Left ventricle myocardium superior (tissue), 1 donor: ENCODE measurements around the gene ARL8A. TPM values are rescaled to one million over a fixed set of nuclear protein-coding genes. Genes with fewer than 3 reads are reported as not detected.
A peak's percentile ranks its signal among the peaks of the same experiment; 100 is the strongest.
"Not testable (repeated sequence)": the region's sequence is repeated elsewhere in the genome, so short reads cannot be mapped to it uniquely, and the experiment has no call there.

ENCODE experiments used
- ATAC-seq: fragments of 200-7000 bp; cut with Tn5 transposase; one replicate; pipeline ENCODE4 v1.9.1; 2020; ENCODE audit warnings: mild to moderate bottlenecking, moderate library complexity
- DNase-seq: peaks from one replicate; pipeline ENCODE4 v3.0.0-alpha.2; 2020
- intact Hi-C: fragments of 100-400 bp; cut with micrococcal nuclease; formaldehyde crosslinking; loops from one replicate; pipeline ENCODE4 v1.11.0; 2022
- total RNA-seq: library from RNA; stranded (reverse); fragmentation: NEBNext Ultra II Directional; extraction: Animal tissue kit (Norgen Biotek cat#: 25700); gene quantifications from one replicate; pipeline ENCODE4 v1.2.1, GENCODE V29; 2021
- donor health status: DM: no; HTN: yes; CAD: no; lungs with severe emphysema.

The ARL8A gene
- total RNA-seq, 1 donor from 2014 or later, result 65.1 TPM

- DNase-seq (no peak), ATAC-seq (no peak)
- intact Hi-C loops, result no loop called here
These were observed 17.5 kb downstream of the ARL8A start for GRCh38 chr1:202127061-202127460.

DNA sequence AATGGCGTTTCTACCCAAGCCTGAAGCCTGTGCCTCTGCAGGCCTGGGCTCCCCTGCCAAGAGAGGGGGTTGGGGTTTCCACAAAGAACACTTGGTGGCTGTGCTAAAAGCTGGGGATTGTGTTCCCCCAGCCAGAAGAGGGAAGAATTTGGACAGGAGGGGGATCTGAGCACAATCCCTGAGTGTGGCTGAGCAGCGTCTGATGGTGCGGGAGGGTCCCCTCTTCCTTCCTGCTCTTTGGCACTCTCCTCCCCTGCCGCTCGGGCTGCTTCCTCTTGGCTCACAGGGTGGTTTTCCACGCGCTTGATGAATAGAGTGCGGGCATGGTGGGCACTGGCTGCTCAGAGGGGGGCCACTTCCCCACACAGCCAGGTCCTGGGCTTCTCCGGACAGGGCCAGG lies 18.1 kb downstream of the ARL8A start:
- intact Hi-C loops, result no loop called here
- DNase-seq, result no peak
- no peak for ATAC-seq

DNA sequence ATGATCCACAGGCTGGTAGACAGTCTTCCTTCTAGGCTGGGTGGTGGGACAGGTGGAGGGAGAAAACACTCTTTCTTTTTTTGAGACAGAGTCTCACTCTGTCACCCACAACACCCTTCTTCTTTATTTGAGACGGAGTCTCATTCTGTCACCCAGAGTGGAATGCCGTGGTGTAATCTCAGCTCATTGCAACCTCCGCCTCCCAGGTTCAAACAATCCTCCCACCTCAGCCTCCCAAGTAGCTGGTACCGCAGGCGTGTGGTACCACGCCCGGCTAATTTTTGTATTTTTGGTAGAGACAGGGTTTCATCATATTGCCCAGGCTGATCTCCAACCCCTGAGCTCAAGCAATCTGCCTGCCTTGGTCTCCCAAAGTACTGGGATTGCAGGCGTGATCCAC lies 18.9 kb downstream of the ARL8A start:
- no peak for DNase-seq
- ATAC-seq, result no peak
- intact Hi-C loops, result no loop called here

- ATAC-seq (no peak), DNase-seq (no peak)
- intact Hi-C loops, result loop anchor here (5.0 kb wide), 1 partner anchor 122 kb away; no protein-coding TSS in a partner anchor
These were observed 20.4 kb downstream of the ARL8A start for GRCh38 chr1:202124142-202124541.

DNA sequence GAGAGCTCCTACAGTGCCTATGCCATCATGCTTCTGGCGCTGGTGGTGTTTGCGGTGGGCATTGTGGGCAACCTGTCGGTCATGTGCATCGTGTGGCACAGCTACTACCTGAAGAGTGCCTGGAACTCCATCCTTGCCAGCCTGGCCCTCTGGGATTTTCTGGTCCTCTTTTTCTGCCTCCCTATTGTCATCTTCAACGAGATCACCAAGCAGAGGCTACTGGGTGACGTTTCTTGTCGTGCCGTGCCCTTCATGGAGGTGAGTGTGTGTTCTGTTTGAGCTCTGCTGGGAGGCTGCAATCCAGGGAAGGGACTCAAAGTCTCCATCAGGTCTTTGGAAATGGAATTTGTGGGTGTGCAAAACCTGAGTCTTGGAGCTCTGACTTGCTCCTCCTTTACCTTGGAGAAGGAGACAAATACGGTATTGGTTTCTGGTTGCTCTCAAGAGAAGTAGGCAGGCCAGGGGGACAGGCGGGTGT lies 21.2 kb downstream of the ARL8A start:
- ATAC-seq (no peak), DNase-seq (no peak)
- intact Hi-C loops, result loop anchor here (5.0 kb wide), 1 partner anchor 121 kb away; no protein-coding TSS in a partner anchor

DNA sequence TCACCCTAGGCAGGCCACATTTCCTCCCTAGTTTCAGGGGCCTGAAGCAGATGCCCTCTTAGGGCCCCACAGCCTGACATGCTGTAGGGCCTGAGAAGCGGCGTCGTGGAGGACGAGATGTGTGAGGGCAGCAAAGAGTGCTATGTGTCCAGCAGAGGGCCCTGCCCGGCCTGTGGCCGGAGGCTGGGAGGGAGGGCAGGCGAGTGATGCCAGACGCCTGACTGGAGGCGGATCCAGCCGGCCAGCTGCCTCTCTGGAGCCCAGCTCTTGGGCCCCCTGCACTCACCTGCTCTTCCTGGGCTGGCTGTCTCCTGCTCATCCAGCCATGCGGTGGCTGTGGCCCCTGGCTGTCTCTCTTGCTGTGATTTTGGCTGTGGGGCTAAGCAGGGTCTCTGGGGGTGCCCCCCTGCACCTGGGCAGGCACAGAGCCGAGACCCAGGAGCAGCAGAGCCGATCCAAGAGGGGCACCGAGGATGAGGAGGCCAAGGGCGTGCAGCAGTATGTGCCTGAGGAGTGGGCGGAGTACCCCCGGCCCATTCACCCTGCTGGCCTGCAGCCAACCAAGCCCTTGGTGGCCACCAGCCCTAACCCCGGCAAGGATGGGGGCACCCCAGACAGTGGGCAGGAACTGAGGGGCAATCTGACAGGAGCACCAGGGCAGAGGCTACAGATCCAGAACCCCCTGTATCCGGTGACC lies 21.8 kb downstream of the ARL8A start, which contains the start of gene GPR37L1:
Gene GPR37L1, plus strand, starts transcription at position 279 of the 697 bp plus-strand sequence. Its CDS starts 47 bp downstream, at position 326.
- ATAC-seq, result peak; percentile 68
- intact Hi-C loops, result loop anchor here (5.0 kb wide), 1 partner anchor 120 kb away; no protein-coding TSS in a partner anchor
- DNase-seq, result peak; percentile 72

DNA sequence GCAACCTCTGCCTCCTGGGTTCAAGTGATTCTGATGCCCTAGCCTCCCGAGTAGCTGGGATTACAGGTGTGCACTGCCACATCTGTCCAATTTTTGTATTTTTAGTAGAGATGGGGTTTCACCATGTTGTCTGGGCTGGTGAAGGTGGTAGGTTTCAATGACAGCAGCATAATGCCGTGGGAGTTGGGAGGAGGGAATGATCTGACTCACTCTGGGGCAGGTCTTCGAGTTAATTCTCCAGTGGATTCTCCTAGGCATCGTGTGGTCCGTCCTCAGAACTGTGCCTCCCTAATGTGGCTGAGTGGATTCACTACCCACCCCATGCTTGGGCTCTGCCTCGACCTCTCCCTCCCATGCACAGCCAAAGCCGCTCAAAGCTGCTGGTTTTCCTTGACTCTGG lies 23.5 kb downstream of the ARL8A start:
- intact Hi-C loops, result loop anchor here (5.0 kb wide), 1 partner anchor 119 kb away; no protein-coding TSS in a partner anchor
- DNase-seq, result no peak
- no peak for ATAC-seq

DNA sequence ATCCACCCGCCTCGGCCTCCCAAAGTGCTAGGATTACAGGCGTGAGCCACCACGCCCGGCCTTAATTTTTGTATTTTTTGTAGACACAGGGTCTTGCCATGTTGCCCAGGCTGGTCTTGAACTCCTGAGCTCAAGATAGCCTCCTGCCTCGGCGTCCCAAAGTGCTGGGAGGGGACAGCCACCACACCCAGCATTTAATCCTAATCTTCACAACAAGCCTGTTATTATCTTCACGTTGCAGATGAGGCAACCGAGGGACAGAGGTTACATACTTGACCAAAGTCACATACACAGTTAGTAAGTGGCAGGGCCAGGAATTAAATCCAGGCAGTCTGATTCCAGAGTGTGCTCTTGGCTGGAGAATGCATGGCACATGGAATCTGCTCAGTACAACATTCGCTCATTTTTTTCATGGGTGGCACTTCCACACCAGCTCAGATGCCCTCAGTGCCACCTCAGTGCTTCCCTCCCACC lies 26.6 kb downstream of the ARL8A start:
- ATAC-seq (peak; percentile 34), DNase-seq (no peak)
- intact Hi-C loops, result no loop called here

DNA sequence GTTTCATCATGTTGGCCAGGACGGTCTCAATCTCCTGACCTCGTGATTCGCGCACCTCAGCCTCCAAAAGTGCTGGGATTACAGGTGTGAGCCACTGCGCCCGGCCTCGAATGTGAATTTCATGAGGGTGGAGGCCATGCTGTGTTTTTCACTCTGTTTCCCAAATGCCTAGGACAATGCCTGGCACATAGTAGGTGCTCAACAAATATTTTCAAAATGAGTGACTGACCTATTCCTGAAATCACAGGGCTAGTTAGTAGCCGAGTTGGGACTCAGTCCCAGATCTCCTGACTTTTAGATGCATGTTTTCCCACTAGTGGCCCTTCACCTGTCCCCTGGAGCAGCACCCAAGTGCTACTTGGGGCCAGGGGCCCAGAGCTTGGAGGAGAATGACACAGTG lies 28.2 kb downstream of the ARL8A start:
- intact Hi-C loops, result no loop called here
- ATAC-seq, result no peak
- no peak for DNase-seq

- intact Hi-C loops, result no loop called here
- DNase-seq, result no peak
- no peak for ATAC-seq
These were observed 30.7 kb downstream of the ARL8A start for GRCh38 chr1:202113690-202114300.

GRCh38 chr1:202112859-202113689 lies 31.5 kb downstream of the ARL8A start:
- ATAC-seq, result peak; percentile 80
- intact Hi-C loops, result no loop called here

GRCh38 chr1:202111589-202111988 lies 32.9 kb downstream of the ARL8A start:
- DNase-seq, ATAC-seq, intact Hi-C loops: not testable (repeated sequence)

More at GRCh38 chr1:202112859-202113689, 31.5 kb downstream of the ARL8A start:
- peak; percentile 77 for DNase-seq

- intact Hi-C loops, result no loop called here
- no peak for DNase-seq
- ATAC-seq, result no peak
These were observed 33.6 kb downstream of the ARL8A start for GRCh38 chr1:202110977-202111376.

GRCh38 chr1:202107801-202108731 lies 36.5 kb downstream of the ARL8A start:
- peak; percentile 73 for ATAC-seq
- intact Hi-C loops, result no loop called here
- peak; percentile 67 for DNase-seq

GRCh38 chr1:202107321-202107761 lies 37.2 kb downstream of the ARL8A start:
- DNase-seq, result peak; percentile 87
- intact Hi-C loops, result no loop called here
- ATAC-seq, result peak; percentile 88

DNA sequence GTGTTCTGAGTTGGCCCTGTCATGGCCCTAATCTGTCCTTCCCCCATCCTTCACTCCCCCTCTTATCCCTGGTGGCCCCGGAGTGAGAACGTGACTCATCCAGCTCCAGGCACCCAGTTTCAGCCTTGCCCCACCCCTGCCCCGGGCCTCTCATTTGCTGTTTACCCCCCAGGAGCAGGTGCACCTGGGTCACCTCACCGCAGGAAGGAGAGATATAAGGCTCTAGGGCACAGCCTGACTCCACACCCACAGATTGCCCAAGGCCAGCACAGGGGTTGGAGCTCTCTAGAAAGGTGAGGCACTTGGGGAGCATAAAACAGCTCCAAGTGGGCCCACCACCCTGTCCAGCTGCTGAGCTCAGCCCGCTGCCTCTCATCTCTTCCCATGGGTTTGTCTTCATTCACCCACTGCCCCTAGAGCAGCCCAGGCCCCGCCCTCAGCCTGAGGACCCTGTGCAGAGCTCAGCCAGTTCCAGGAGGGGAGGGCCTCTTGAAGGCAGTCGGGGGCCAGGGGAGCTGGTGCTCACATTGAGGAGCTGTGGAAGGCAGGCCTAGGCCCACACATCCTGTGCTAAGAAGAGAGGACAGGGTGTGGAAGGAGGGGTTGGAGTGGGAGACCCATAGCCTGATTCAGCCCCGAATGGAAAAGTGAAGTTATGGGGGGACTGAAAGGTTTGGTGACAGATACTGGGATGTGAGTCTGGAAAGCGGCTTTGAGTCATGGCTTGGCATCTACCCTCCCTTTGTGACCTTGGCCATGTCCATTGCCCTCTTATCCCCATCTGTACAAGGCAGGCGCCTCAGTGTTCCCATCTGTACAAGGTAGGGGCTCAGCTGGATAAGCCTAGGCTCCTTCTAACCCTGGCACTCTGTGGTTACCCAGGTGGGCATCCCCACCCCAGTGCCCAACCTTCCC lies 37.9 kb downstream of the ARL8A start:
- ATAC-seq, result peak; percentile 25
- DNase-seq, result no peak
- intact Hi-C loops, result no loop called here
